HepG2 (cell line): ENCODE data around the gene GRIA2. TPM values are rescaled to one million over a fixed set of nuclear protein-coding genes. Genes with fewer than 3 reads are reported as not detected.

Experiments used
- ATAC-seq: fragments of 200-7000 bp; cut with Tn5 transposase; 3 replicates; pipeline ENCODE4 v1.9.1; 2020; ENCODE audit warnings: mild to moderate bottlenecking, moderate library complexity
- BruUV-seq: library from RNA; stranded (reverse); fragments of 400-500 nt; replicated peaks from 2 replicates; lab custom pipeline; 2021; lab: Mats Ljungman, UMichigan
- CTCF ChIA-PET: fragments of 300-600 bp; formaldehyde crosslinking; extraction: SDS; loops from one replicate; lab custom pipeline; 2021; ENCODE audit warnings: low total read pairs, inconsistent platforms, low intra/inter-chr PET ratio; lab: Yijun Ruan, JAX
- POLR2A ChIA-PET: fragments of 350-600 bp; sonication (Branson Sonifier 250); formaldehyde crosslinking; loops from one replicate; lab custom pipeline; 2020; ENCODE audit warnings: antibody characterized with exemption, inconsistent platforms; lab: Yijun Ruan, JAX
- DNase-seq: peaks from one replicate; pipeline ENCODE4 v3.0.0-alpha.2; 2015; ENCODE audit warnings: low spot score
- FAIRE-seq: peaks from 3 replicates; lab custom pipeline; 2011; peaks lifted over from hg19 to GRCh38; lab: Jason Lieb, UNC
- H2AFZ ChIP-seq: one replicate; pipeline ENCODE4 v1.6.1; 2011; ENCODE audit warnings: low read length, inconsistent platforms
- H3K27ac ChIP-seq: fragments of 300-600 bp; 3 replicates; pipeline ENCODE4 v1.8.0; 2011; ENCODE audit warnings: mixed run types, mild to moderate bottlenecking, mixed read lengths, low read length, inconsistent platforms; ENCODE audit not compliant: insufficient read depth; ENCODE audit errors: extremely low read length
- H3K27me3 ChIP-seq, 2 experiments: fragments of 200-600 bp in 1 of 2; 2 replicates in 1 of 2; 3 replicates in 1 of 2; pipeline versions ENCODE4 v1.6.0 to v1.8.0; 2011; ENCODE audit warnings: low read length in 2 of 2, mild to moderate bottlenecking in 2 of 2, moderate library complexity in 2 of 2, inconsistent platforms in 1 of 2; ENCODE audit not compliant: insufficient read depth in 2 of 2, control insufficient read depth in 1 of 2
- H3K36me3 ChIP-seq, 2 experiments: fragments of 200-600 bp in 1 of 2; replicated peaks in 1 of 2; 2 replicates in 1 of 2; 3 replicates in 1 of 2; pipeline versions ENCODE4 v1.5.1 to v1.8.0; 2011; ENCODE audit warnings: low read length in 2 of 2, inconsistent platforms in 1 of 2; ENCODE audit not compliant: insufficient read depth in 2 of 2, control insufficient read depth in 1 of 2
- H3K4me1 ChIP-seq: 2 replicates; pipeline ENCODE4 v1.5.1; 2012; ENCODE audit warnings: low read length, inconsistent platforms; ENCODE audit not compliant: insufficient read depth
- H3K4me2 ChIP-seq: 2 replicates; pipeline ENCODE4 v1.6.0; 2011; ENCODE audit warnings: low read depth, low read length, inconsistent platforms
- H3K4me3 ChIP-seq, 3 experiments: fragments of 200-600 bp in 1 of 3; sonication (generic), shearing (Covaris generic) in 1 of 3; replicated peaks in 1 of 3; 2 replicates each; pipeline ENCODE4 v1.5.1; 2011 to 2016; ENCODE audit warnings: low read length in 3 of 3, inconsistent platforms in 2 of 3, low read depth in 2 of 3, mild to moderate bottlenecking in 2 of 3, control low read depth in 1 of 3, mixed read lengths in 1 of 3; ENCODE audit not compliant: insufficient read depth in 1 of 3
- H3K79me2 ChIP-seq: one replicate; pipeline ENCODE4 v1.6.1; 2011; ENCODE audit warnings: low read length, inconsistent platforms; ENCODE audit not compliant: insufficient read depth
- H3K9ac ChIP-seq: 2 replicates; pipeline ENCODE4 v1.6.0; 2011; ENCODE audit warnings: mild to moderate bottlenecking, low read depth, low read length, inconsistent platforms; ENCODE audit not compliant: insufficient read depth
- H3K9me3 ChIP-seq: 2 replicates; pipeline ENCODE4 v1.5.1; 2012; ENCODE audit warnings: mild to moderate bottlenecking, low read length
- H4K20me1 ChIP-seq: 2 replicates; pipeline ENCODE4 v1.6.0; 2011; ENCODE audit warnings: inconsistent platforms, mild to moderate bottlenecking, low read length, moderate library complexity; ENCODE audit not compliant: insufficient read depth
- CHD2 ChIP-seq: IDR thresholded peaks from 2 replicates; pipeline ENCODE4 v1.6.1; 2011; ENCODE audit warnings: low read depth, low read length, improper control_type of control experiment
- FLYWCH1 ChIP-seq: sonication (generic); formaldehyde crosslinking; IDR thresholded peaks from 2 replicates; pipeline ENCODE4 v1.8.1; 2023; ENCODE audit warnings: mild to moderate bottlenecking, missing genetic modification reagents
- KAT7 ChIP-seq: IDR thresholded peaks from 2 replicates; pipeline ENCODE4 v1.6.1; 2018; ENCODE audit warnings: borderline replicate concordance, missing compliant biosample characterization
- MEIS1 ChIP-seq: sonication (generic); formaldehyde crosslinking; IDR thresholded peaks from 2 replicates; pipeline ENCODE4 v1.9.0; 2021; ENCODE audit warnings: mild to moderate bottlenecking, missing genetic modification reagents, moderate library complexity, borderline replicate concordance
- MZF1 ChIP-seq: sonication (generic); formaldehyde crosslinking; IDR thresholded peaks from 2 replicates; pipeline ENCODE4 v1.8.1; 2023; ENCODE audit warnings: mild to moderate bottlenecking, missing genetic modification reagents, borderline replicate concordance
- NKX3-1 ChIP-seq: sonication (generic); formaldehyde crosslinking; IDR thresholded peaks from 2 replicates; pipeline ENCODE4 v1.5.0; 2020; ENCODE audit warnings: missing genetic modification reagents
- PAWR ChIP-seq: sonication (generic); formaldehyde crosslinking; IDR thresholded peaks from 2 replicates; pipeline ENCODE4 v1.4.0; 2020; ENCODE audit warnings: missing genetic modification reagents, mild to moderate bottlenecking, borderline replicate concordance
- SP4 ChIP-seq: sonication (generic); formaldehyde crosslinking; IDR thresholded peaks from 2 replicates; pipeline ENCODE4 v1.8.1; 2023; ENCODE audit warnings: mild to moderate bottlenecking, missing genetic modification reagents
- TCF7L2 ChIP-seq: IDR thresholded peaks from 2 replicates; pipeline ENCODE4 v1.6.1; 2011; ENCODE audit warnings: mild to moderate bottlenecking, low read depth, low read length, moderate library complexity
- YEATS2 ChIP-seq: sonication (generic); formaldehyde crosslinking; IDR thresholded peaks from 2 replicates; pipeline ENCODE4 v1.4.0; 2020; ENCODE audit warnings: missing genetic modification reagents, borderline replicate concordance
- ZFP82 ChIP-seq: sonication (generic); formaldehyde crosslinking; IDR thresholded peaks from 2 replicates; pipeline ENCODE4 v1.5.1; 2020; ENCODE audit warnings: mild to moderate bottlenecking, missing genetic modification reagents, borderline replicate concordance
- ZNF224 ChIP-seq: sonication (generic); formaldehyde crosslinking; IDR thresholded peaks from 2 replicates; pipeline ENCODE4 v1.5.0; 2020; ENCODE audit warnings: mild to moderate bottlenecking, missing genetic modification reagents
- ZNF619 ChIP-seq: sonication (generic); formaldehyde crosslinking; IDR thresholded peaks from 2 replicates; pipeline ENCODE4 v1.4.0; 2020; ENCODE audit warnings: mild to moderate bottlenecking, missing genetic modification reagents
- WGBS: methylation state at CpG from one replicate; pipeline ENCODE4 v1.1.6; 2017; ENCODE audit warnings: low lambda C conversion rate; 5-methylcytosine and 5-hydroxymethylcytosine counted together
- in situ Hi-C: cut with HindIII; loops from 2 replicates; pipeline ENCODE4 v1.10.0; 2017; ENCODE audit warnings: low pct_unique_long_range_greater_than_20kb; ENCODE audit not compliant: extremely low pct_ligation_motif_present
- intact Hi-C: fragments of 100-400 bp; cut with micrococcal nuclease; formaldehyde crosslinking; loops from one replicate; pipeline ENCODE4 v1.10.0; 2022; ENCODE audit not compliant: unreplicated experiment
- polyA plus RNA-seq, 8 experiments: library from polyadenylated mRNA; depleted of rRNA in 3 of 8; stranded (reverse) in 7 of 8; unstranded in 1 of 8; fragments of >200 nt; fragmentation: Illumina TruSeq in 4 of 8; extraction: Trizol in 4 of 8; gene quantifications; 2 replicates each; pipeline versions ENCODE4 v1.2.1 to v1.2.3, GENCODE V29; 2011 to 2016; ENCODE audit warnings: low read depth in 4 of 8, missing spikeins in 1 of 8, mixed read lengths in 1 of 8; ENCODE audit not compliant: insufficient read depth in 1 of 8
- total RNA-seq, 5 experiments: library from RNA; depleted of rRNA; stranded (reverse); fragments of >200 nt; fragmentation: Illumina TruSeq; extraction: Trizol; gene quantifications; 2 replicates each; pipeline ENCODE4 v1.2.3, GENCODE V29; 2016; ENCODE audit warnings: low read depth in 1 of 5
- TF ChIP-seq, protein P1 (sequence below): sonication (generic); formaldehyde crosslinking; IDR thresholded peaks from 2 replicates; pipeline ENCODE4 v1.8.0; 2022; ENCODE audit warnings: missing genetic modification reagents, low read depth, mild to moderate bottlenecking, borderline replicate concordance

GRIA2 gene
- total and polyA plus RNA-seq, 2 of the 13 experiments (the other 11 are each of a cell fraction or from before 2014, with no cell fraction given): not detected

- ATAC-seq (no peak), FAIRE-seq (no peak), DNase-seq (no peak)
- H3K79me2 ChIP-seq: no peaks in the 10 kb centered on the region
- 0% methylated on average over 2 of the region's 2 CpGs for WGBS
- H3K27me3 ChIP-seq: no peaks in the 10 kb centered on the region
- no peak overlapping the region for H3K27ac ChIP-seq
- in situ Hi-C loops: no loop called here
- H3K4me1 ChIP-seq: no peaks in the 10 kb centered on the region
- no peak overlapping the region for H3K9ac ChIP-seq
- no TSS peak for BruUV-seq
- POLR2A ChIA-PET: no interaction called here
- H3K4me2 ChIP-seq: no peak overlapping the region
- intact Hi-C loops: no loop called here
- H2AFZ ChIP-seq: no peak overlapping the region
- CTCF ChIA-PET: no interaction called here
- no peak overlapping the region for H3K4me3 ChIP-seq
- H4K20me1 ChIP-seq: no peaks in the 10 kb centered on the region
- TF ChIP-seq TCF7L2: no peak
- TF ChIP-seq SP4: no peak
- no peak for TF ChIP-seq FLYWCH1
- TF ChIP-seq KAT7: no peak
- no peak for TF ChIP-seq ZNF224
- no peak for TF ChIP-seq NKX3-1 (CRISPR knock-in tag)
- no peak for TF ChIP-seq ZFP82 (CRISPR knock-in tag)
- TF ChIP-seq MZF1: no peak
- TF ChIP-seq CHD2: no peak
- TF ChIP-seq ZNF619 (CRISPR knock-in tag): no peak
- no peak for TF ChIP-seq YEATS2 (CRISPR knock-in tag)
- TF ChIP-seq, protein P1, sequence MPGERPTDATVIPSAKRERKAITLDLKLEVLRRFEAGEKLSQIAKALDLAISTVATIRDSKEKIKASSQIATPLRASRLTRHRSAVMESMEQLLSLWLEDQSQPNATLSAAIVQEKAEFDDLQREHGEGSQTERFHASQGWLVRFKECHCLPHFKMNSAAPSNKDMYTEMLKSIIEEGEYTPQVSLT: no peak
- no peak for TF ChIP-seq PAWR
- no peak for TF ChIP-seq MEIS1 (CRISPR knock-in tag)
- no peaks in the 10 kb centered on the region; the same call in 1 of the 2 replicates for H3K9me3 ChIP-seq
- no peaks in the 10 kb centered on the region for H3K36me3 ChIP-seq
These were observed 44.8 kb downstream of the GRIA2 start for GRCh38 chr4:157265281-157265680.
